OCI-LY1 (cell line): Measurements from ENCODE around the gene LSM10.

Experiments
- H2AFZ ChIP-seq: fragments of 200-600 bp; sonication (generic), shearing (Covaris generic); 2 replicates; pipeline ENCODE4 v1.6.0; 2014; ENCODE audit warnings: antibody characterized with exemption, mild to moderate bottlenecking, low read length
- H3F3A ChIP-seq: fragments of 200-600 bp; sonication (generic), shearing (Covaris generic); 2 replicates; pipeline ENCODE4 v1.6.0; 2014; ENCODE audit warnings: mild to moderate bottlenecking, antibody characterized with exemption, low read length, moderate library complexity; ENCODE audit not compliant: insufficient read depth
- H3K27ac ChIP-seq: fragments of 200-600 bp; sonication (generic); 2 replicates; pipeline ENCODE4 v1.5.1; 2014; ENCODE audit warnings: low read length, mixed run types, mild to moderate bottlenecking, low read depth; ENCODE audit not compliant: poor library complexity, severe bottlenecking
- H3K27me3 ChIP-seq: fragments of 200-600 bp; sonication (generic); 2 replicates; pipeline ENCODE4 v1.6.0; 2014; ENCODE audit warnings: antibody characterized with exemption, mild to moderate bottlenecking, low read length, moderate library complexity; ENCODE audit not compliant: insufficient read depth
- H3K36me3 ChIP-seq: fragments of 200-600 bp; sonication (generic); 2 replicates; pipeline ENCODE4 v1.6.1; 2014; ENCODE audit warnings: mild to moderate bottlenecking, antibody characterized with exemption, low read length, moderate library complexity, mixed read lengths; ENCODE audit not compliant: insufficient read depth
- H3K4me1 ChIP-seq: fragments of 200-600 bp; sonication (generic); 2 replicates; pipeline ENCODE4 v1.5.1; 2014; ENCODE audit warnings: mild to moderate bottlenecking, low read length, moderate library complexity; ENCODE audit not compliant: insufficient read depth, severe bottlenecking
- H3K4me2 ChIP-seq: fragments of 200-600 bp; sonication (generic), shearing (Covaris generic); 2 replicates; pipeline ENCODE4 v1.6.1; 2014; ENCODE audit warnings: low read length
- H3K4me3 ChIP-seq: fragments of 200-600 bp; sonication (generic); 2 replicates; pipeline ENCODE4 v1.5.1; 2014; ENCODE audit warnings: low read length, low read depth, mild to moderate bottlenecking, mixed read lengths; ENCODE audit not compliant: poor library complexity, severe bottlenecking
- H3K79me2 ChIP-seq: fragments of 200-600 bp; shearing (Covaris generic); 2 replicates; pipeline ENCODE4 v1.6.1; 2016; ENCODE audit warnings: mixed run types, low read length, mixed read lengths; ENCODE audit not compliant: insufficient read depth
- H3K9ac ChIP-seq: fragments of 200-600 bp; sonication (generic), shearing (Covaris generic); 2 replicates; pipeline ENCODE4 v1.6.1; 2014; ENCODE audit warnings: mild to moderate bottlenecking, low read length, mixed read lengths
- H3K9me2 ChIP-seq: fragments of 200-600 bp; sonication (generic), shearing (Covaris generic); 2 replicates; pipeline ENCODE4 v1.6.1; 2014; ENCODE audit warnings: low read depth, mild to moderate bottlenecking, low read length, mixed read lengths
- H3K9me3 ChIP-seq: fragments of 200-600 bp; shearing (Covaris generic); 2 replicates; pipeline ENCODE4 v1.6.1; 2014; ENCODE audit warnings: low read length, mixed read lengths
- H4K20me1 ChIP-seq: fragments of 200-600 bp; sonication (generic), shearing (Covaris generic); 2 replicates; pipeline ENCODE4 v1.6.0; 2016; ENCODE audit warnings: mild to moderate bottlenecking, low read length; ENCODE audit not compliant: insufficient read depth
- EZH2 ChIP-seq: fragments of 200-600 bp; sonication (generic), shearing (Covaris generic); IDR thresholded peaks from 2 replicates; pipeline ENCODE4 v1.8.0; 2017; ENCODE audit warnings: borderline replicate concordance, mixed run types, mild to moderate bottlenecking, antibody characterized with exemption, low read length, moderate library complexity, mixed read lengths
- TF ChIP-seq, protein P1 (sequence below): fragments of 200-600 bp; sonication (generic), shearing (Covaris generic); IDR thresholded peaks from 2 replicates; pipeline ENCODE4 v1.5.1; 2017; ENCODE audit warnings: mild to moderate bottlenecking, antibody characterized with exemption, low read length, moderate library complexity, mixed read lengths

The LSM10 gene

DNA sequence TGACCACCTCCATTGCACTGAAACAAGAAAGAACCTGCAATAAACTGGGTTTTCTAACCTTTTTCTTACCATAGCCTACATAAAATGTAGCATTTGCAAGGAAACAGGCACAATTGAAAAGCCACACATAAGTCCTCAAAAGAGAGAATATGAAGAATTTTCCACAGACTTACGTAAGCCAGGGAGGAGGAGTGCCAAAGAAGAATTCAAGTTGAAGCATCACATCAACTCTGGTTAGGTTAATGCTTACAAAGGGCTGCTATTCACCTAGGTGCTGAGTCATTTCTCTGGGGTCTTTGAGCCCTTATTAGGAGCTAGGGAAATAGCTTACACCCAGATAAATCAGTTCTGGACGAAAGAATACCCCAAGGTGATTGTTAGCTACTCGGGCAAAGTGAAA is 42.9 kb upstream of the LSM10 start:
- Histone ChIP-seq H3K27me3 (no peaks in the 10 kb centered on the region), H3K4me3 (no peak overlapping the region), H3K27ac (no peak overlapping the region), H3K9ac (no peak overlapping the region), H3K9me3 (no peaks in the 10 kb centered on the region), H3K79me2 (no peaks in the 10 kb centered on the region), H3K4me2 (no peak overlapping the region), H2AFZ (no peak overlapping the region), H4K20me1 (no peaks in the 10 kb centered on the region), H3K4me1 (no peaks in the 10 kb centered on the region), H3F3A (no peaks in the 10 kb centered on the region), H3K36me3 (no peaks in the 10 kb centered on the region), H3K9me2 (no peaks in the 10 kb centered on the region)
- TF ChIP-seq EZH2, result no peak
- TF ChIP-seq, protein P1, sequence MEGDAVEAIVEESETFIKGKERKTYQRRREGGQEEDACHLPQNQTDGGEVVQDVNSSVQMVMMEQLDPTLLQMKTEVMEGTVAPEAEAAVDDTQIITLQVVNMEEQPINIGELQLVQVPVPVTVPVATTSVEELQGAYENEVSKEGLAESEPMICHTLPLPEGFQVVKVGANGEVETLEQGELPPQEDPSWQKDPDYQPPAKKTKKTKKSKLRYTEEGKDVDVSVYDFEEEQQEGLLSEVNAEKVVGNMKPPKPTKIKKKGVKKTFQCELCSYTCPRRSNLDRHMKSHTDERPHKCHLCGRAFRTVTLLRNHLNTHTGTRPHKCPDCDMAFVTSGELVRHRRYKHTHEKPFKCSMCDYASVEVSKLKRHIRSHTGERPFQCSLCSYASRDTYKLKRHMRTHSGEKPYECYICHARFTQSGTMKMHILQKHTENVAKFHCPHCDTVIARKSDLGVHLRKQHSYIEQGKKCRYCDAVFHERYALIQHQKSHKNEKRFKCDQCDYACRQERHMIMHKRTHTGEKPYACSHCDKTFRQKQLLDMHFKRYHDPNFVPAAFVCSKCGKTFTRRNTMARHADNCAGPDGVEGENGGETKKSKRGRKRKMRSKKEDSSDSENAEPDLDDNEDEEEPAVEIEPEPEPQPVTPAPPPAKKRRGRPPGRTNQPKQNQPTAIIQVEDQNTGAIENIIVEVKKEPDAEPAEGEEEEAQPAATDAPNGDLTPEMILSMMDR, result no peak

GRCh38 chr1:36440044-36440443 is 42.3 kb upstream of the LSM10 start:
- Histone ChIP-seq H3K9me3 (no peaks in the 10 kb centered on the region), H4K20me1 (no peaks in the 10 kb centered on the region), H3K79me2 (no peaks in the 10 kb centered on the region), H3K27me3 (no peaks in the 10 kb centered on the region), H3K4me3 (no peak overlapping the region), H3K27ac (no peak overlapping the region), H3F3A (no peaks in the 10 kb centered on the region), H3K36me3 (no peaks in the 10 kb centered on the region), H2AFZ (no peak overlapping the region), H3K4me2 (no peak overlapping the region), H3K9ac (no peak overlapping the region), H3K4me1 (no peaks in the 10 kb centered on the region), H3K9me2 (no peaks in the 10 kb centered on the region)
- TF ChIP-seq, protein P1, result no peak
- TF ChIP-seq EZH2, result no peak

GRCh38 chr1:36438715-36439114 is 41.0 kb upstream of the LSM10 start:
- Histone ChIP-seq H3K27me3 (no peaks in the 10 kb centered on the region), H3K4me2 (no peak overlapping the region), H2AFZ (no peak overlapping the region), H3K9me3 (no peaks in the 10 kb centered on the region), H3K9me2 (no peaks in the 10 kb centered on the region), H3K4me1 (no peaks in the 10 kb centered on the region), H3K9ac (no peak overlapping the region), H3K27ac (no peak overlapping the region), H3K36me3 (no peaks in the 10 kb centered on the region), H3K79me2 (no peaks in the 10 kb centered on the region), H4K20me1 (no peaks in the 10 kb centered on the region), H3K4me3 (no peak overlapping the region), H3F3A (no peaks in the 10 kb centered on the region)
- TF ChIP-seq, protein P1, result no peak
- no peak for TF ChIP-seq EZH2
